Measurements from ENCODE around the gene IFITM10.

DNA sequence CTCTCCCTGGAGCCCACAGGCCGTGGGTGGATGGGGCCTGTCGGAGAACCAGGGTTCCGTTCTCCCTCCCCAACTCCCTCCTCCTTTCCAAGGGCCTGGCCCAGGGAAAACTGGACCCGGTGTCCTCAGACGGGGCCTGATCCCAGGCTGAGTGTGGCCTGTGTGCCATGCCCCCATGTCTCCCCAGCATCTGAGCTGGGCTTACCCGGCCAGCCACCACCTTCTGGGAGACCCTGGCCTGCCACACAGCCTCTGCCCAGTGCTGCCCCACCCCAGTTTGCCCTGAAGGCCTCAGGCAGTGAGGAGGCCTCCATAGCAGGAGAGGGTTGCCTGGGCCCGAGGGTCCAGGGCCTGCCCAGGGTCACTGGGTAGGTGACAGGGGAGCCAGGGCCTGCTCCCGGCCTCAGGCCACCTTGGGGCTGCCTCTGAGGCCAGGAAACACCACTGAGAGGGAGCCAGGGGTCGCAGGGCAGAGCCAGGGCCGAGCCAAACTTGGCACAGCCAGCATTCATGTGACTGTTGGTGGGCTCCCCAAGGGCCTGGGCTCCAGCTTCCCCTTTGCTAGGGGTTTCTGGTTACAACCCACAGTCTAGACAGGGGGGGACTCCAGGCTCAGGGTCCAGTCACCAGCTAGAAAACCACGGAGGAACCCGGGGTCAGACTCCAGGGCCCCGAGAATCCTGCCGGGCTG lies 590 bp upstream of the IFITM10 start:
- TF ChIP-seq, protein P1, sequence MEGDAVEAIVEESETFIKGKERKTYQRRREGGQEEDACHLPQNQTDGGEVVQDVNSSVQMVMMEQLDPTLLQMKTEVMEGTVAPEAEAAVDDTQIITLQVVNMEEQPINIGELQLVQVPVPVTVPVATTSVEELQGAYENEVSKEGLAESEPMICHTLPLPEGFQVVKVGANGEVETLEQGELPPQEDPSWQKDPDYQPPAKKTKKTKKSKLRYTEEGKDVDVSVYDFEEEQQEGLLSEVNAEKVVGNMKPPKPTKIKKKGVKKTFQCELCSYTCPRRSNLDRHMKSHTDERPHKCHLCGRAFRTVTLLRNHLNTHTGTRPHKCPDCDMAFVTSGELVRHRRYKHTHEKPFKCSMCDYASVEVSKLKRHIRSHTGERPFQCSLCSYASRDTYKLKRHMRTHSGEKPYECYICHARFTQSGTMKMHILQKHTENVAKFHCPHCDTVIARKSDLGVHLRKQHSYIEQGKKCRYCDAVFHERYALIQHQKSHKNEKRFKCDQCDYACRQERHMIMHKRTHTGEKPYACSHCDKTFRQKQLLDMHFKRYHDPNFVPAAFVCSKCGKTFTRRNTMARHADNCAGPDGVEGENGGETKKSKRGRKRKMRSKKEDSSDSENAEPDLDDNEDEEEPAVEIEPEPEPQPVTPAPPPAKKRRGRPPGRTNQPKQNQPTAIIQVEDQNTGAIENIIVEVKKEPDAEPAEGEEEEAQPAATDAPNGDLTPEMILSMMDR (IDR thresholded peaks at IDR 0.05): no peak
- TF ChIP-seq POLR2A (IDR thresholded peaks at IDR 0.05): no peak

Data from heart left ventricle (tissue), 13 donors.